ENCODE data around the gene CWC15.

Gene CWC15

GRCh38 chr11:94987378-94987777, 14.0 kb upstream of the CWC15 start:
- Histone ChIP-seq H3K4me3 (ENCODE audit: low read length) (no peak overlapping the region), H3K27ac (ENCODE audit: low read length) (no peak overlapping the region), H3K9ac (ENCODE audit: low read depth, low read length) (no peak overlapping the region), H3K36me3 (ENCODE audit: insufficient read depth, low read depth, low read length) (no peaks in the 10 kb centered on the region), H3K4me1 (ENCODE audit: insufficient read depth, low read length) (no peaks in the 10 kb centered on the region), H3K9me3 (ENCODE audit: insufficient read depth, low read depth, low read length) (no peaks in the 10 kb centered on the region), H3K27me3 (ENCODE audit: insufficient read depth, low read length) (peaks cover 8% of the 10 kb centered on the region; the same call in 1 of the 2 replicates)

- no peaks in the 10 kb centered on the region for H3K27me3 ChIP-seq (ENCODE audit: insufficient read depth, low read length)
- H3K9me3 ChIP-seq (ENCODE audit: insufficient read depth, low read depth, low read length): no peaks in the 10 kb centered on the region
- no peak overlapping the region for H3K27ac ChIP-seq (ENCODE audit: low read length)
- no peak overlapping the region for H3K4me3 ChIP-seq (ENCODE audit: low read length)
- no peak overlapping the region for H3K9ac ChIP-seq (ENCODE audit: low read depth, low read length)
- H3K36me3 ChIP-seq (ENCODE audit: insufficient read depth, low read depth, low read length): peaks cover 15% of the 10 kb centered on the region
- peaks cover 4% of the 10 kb centered on the region; the same call in 1 of the 2 replicates for H3K4me1 ChIP-seq (ENCODE audit: insufficient read depth, low read length)
Observed at GRCh38 chr11:94975599-94975998, 2.2 kb upstream of the CWC15 start.

DNA sequence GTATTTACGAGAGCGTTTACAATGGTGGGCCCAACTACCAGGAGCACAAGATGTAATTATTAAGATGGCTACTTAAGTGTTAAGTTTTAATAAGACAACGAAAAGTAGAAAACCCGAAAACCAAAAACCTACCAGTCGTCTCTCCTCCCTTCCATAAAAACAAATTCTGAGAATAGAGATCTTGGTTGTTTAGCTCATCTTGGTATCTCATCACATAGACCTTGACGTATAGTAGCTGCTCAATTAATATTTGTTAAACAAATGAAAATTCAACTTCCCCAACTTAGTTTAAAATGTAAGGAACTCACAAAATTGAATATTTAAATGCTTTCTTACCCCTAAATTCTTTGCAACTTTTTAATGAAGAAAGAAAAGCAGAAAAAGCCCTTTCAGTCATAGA, 822 bp upstream of the CWC15 start:
- Histone ChIP-seq H3K27ac (ENCODE audit: low read length) (peak overlapping the region; percentile 16), H3K36me3 (ENCODE audit: insufficient read depth, low read depth, low read length) (peaks cover 30% of the 10 kb centered on the region), H3K4me1 (ENCODE audit: insufficient read depth, low read length) (peaks cover 4% of the 10 kb centered on the region; the same call in 1 of the 2 replicates), H3K4me3 (ENCODE audit: low read length) (peak overlapping the region; percentile 89), H3K27me3 (ENCODE audit: insufficient read depth, low read length) (no peaks in the 10 kb centered on the region), H3K9ac (ENCODE audit: low read depth, low read length) (peak overlapping the region; percentile 91; the same call in 1 of the 2 replicates), H3K9me3 (ENCODE audit: insufficient read depth, low read depth, low read length) (no peaks in the 10 kb centered on the region)

GRCh38 chr11:94972700-94973098, 657 bp downstream of the CWC15 start:
- peak overlapping the region; percentile 91; the same call in 1 of the 2 replicates for H3K9ac ChIP-seq (ENCODE audit: low read depth, low read length)
- H3K4me1 ChIP-seq (ENCODE audit: insufficient read depth, low read length): peaks cover 4% of the 10 kb centered on the region; the same call in 1 of the 2 replicates
- peak overlapping the region; percentile 89 for H3K4me3 ChIP-seq (ENCODE audit: low read length)
- no peaks in the 10 kb centered on the region for H3K9me3 ChIP-seq (ENCODE audit: insufficient read depth, low read depth, low read length)
- H3K36me3 ChIP-seq (ENCODE audit: insufficient read depth, low read depth, low read length): peaks cover 44% of the 10 kb centered on the region
- H3K27ac ChIP-seq (ENCODE audit: low read length): no peak overlapping the region
- no peaks in the 10 kb centered on the region for H3K27me3 ChIP-seq (ENCODE audit: insufficient read depth, low read length)

- H3K4me3 ChIP-seq (ENCODE audit: low read length): no peak overlapping the region
- no peak overlapping the region for H3K9ac ChIP-seq (ENCODE audit: low read depth, low read length)
- H3K27ac ChIP-seq (ENCODE audit: low read length): no peak overlapping the region
- H3K9me3 ChIP-seq (ENCODE audit: insufficient read depth, low read depth, low read length): no peaks in the 10 kb centered on the region
- no peaks in the 10 kb centered on the region for H3K27me3 ChIP-seq (ENCODE audit: insufficient read depth, low read length)
- peaks cover 87% of the 10 kb centered on the region for H3K36me3 ChIP-seq (ENCODE audit: insufficient read depth, low read depth, low read length)
- peaks cover 4% of the 10 kb centered on the region; the same call in 1 of the 2 replicates for H3K4me1 ChIP-seq (ENCODE audit: insufficient read depth, low read length)
Observed at GRCh38 chr11:94968334-94968958, 4.9 kb downstream of the CWC15 start.

DNA sequence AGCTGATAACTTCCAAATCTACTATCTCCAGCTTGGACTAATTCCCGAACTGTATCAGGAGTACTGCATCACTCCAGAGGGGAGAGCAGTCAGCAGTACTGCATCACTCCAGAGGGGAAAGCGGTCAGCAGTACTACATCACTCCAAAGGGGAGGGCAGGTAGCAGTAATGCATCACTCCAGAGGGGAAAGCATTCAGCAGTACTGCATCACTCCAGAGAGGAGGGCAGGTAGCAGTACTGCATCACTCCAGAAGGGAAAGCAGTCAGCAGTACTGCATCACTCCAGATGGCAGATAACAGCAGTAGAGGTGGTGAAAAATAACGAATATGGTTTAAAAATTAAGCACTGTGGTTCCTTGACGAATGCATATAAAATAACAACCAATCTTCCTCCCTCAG, 8.4 kb downstream of the CWC15 start:
- Histone ChIP-seq H3K27ac (ENCODE audit: low read length) (no peak overlapping the region), H3K9me3 (ENCODE audit: insufficient read depth, low read depth, low read length) (no peaks in the 10 kb centered on the region), H3K27me3 (ENCODE audit: insufficient read depth, low read length) (no peaks in the 10 kb centered on the region), H3K36me3 (ENCODE audit: insufficient read depth, low read depth, low read length) (peaks cover 97% of the 10 kb centered on the region), H3K9ac (ENCODE audit: low read depth, low read length) (no peak overlapping the region), H3K4me3 (ENCODE audit: low read length) (no peak overlapping the region), H3K4me1 (ENCODE audit: insufficient read depth, low read length) (no peaks in the 10 kb centered on the region)

DNA sequence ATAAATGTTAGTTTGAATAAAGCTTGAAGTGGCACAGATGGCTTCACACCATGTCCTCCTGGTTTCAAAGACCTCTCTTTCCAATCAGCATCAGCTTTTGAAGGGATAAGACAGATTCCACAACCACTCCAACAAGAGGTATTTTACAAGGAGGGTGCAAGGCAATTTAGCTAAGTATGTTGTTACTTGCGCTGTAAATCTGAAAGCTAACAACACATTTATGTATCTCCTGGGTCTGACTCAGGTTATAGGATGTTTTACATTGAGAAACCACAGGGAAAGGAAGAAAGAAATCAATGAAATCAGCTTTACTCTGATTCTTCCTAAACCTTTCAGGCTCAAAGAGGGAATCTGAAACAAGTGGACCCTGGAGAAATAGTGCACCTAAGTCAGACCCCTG, 12.1 kb downstream of the CWC15 start:
- no peak overlapping the region for H3K4me3 ChIP-seq (ENCODE audit: low read length)
- H3K9me3 ChIP-seq (ENCODE audit: insufficient read depth, low read depth, low read length): no peaks in the 10 kb centered on the region
- H3K36me3 ChIP-seq (ENCODE audit: insufficient read depth, low read depth, low read length): peaks cover 62% of the 10 kb centered on the region
- no peaks in the 10 kb centered on the region for H3K27me3 ChIP-seq (ENCODE audit: insufficient read depth, low read length)
- no peaks in the 10 kb centered on the region for H3K4me1 ChIP-seq (ENCODE audit: insufficient read depth, low read length)
- no peak overlapping the region for H3K27ac ChIP-seq (ENCODE audit: low read length)
- no peak overlapping the region for H3K9ac ChIP-seq (ENCODE audit: low read depth, low read length)

DNA sequence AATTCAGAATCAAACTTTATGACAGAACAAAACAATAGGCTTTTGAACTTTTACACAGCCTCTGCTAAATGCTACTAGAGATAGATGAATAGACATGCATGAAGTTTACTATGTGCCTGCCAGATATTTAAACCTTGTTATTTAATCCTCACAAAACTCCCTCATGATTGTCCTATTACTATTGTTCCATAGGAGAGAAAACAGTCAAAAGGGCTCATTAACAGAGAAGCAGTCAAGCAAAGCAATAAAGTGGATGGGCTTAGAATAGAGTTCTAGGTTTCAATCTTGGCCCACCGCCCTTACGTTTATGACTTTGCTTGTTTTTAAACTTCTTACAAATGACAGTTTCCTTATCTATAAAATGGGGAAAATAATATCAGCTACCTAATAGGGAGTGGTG, 12.9 kb downstream of the CWC15 start:
- H3K36me3 ChIP-seq (ENCODE audit: insufficient read depth, low read depth, low read length): peaks cover 55% of the 10 kb centered on the region
- H3K4me3 ChIP-seq (ENCODE audit: low read length): no peak overlapping the region
- no peak overlapping the region for H3K9ac ChIP-seq (ENCODE audit: low read depth, low read length)
- no peaks in the 10 kb centered on the region for H3K27me3 ChIP-seq (ENCODE audit: insufficient read depth, low read length)
- H3K9me3 ChIP-seq (ENCODE audit: insufficient read depth, low read depth, low read length): no peaks in the 10 kb centered on the region
- no peaks in the 10 kb centered on the region for H3K4me1 ChIP-seq (ENCODE audit: insufficient read depth, low read length)
- H3K27ac ChIP-seq (ENCODE audit: low read length): no peak overlapping the region

GRCh38 chr11:94959179-94959578, 14.2 kb downstream of the CWC15 start:
- peaks cover 42% of the 10 kb centered on the region for H3K36me3 ChIP-seq (ENCODE audit: insufficient read depth, low read depth, low read length)

GRCh38 chr11:94958121-94958696, 15.1 kb downstream of the CWC15 start:
- no peaks in the 10 kb centered on the region for H3K27me3 ChIP-seq (ENCODE audit: insufficient read depth, low read length)
- no peak overlapping the region for H3K27ac ChIP-seq (ENCODE audit: low read length)
- H3K9ac ChIP-seq (ENCODE audit: low read depth, low read length): no peak overlapping the region

More at GRCh38 chr11:94959179-94959578, 14.2 kb downstream of the CWC15 start:
- H3K27me3 ChIP-seq (ENCODE audit: insufficient read depth, low read length): no peaks in the 10 kb centered on the region
- no peak overlapping the region for H3K4me3 ChIP-seq (ENCODE audit: low read length)
- no peak overlapping the region for H3K27ac ChIP-seq (ENCODE audit: low read length)
- no peak overlapping the region for H3K9ac ChIP-seq (ENCODE audit: low read depth, low read length)
- H3K4me1 ChIP-seq (ENCODE audit: insufficient read depth, low read length): no peaks in the 10 kb centered on the region
- no peaks in the 10 kb centered on the region for H3K9me3 ChIP-seq (ENCODE audit: insufficient read depth, low read depth, low read length)

DNA sequence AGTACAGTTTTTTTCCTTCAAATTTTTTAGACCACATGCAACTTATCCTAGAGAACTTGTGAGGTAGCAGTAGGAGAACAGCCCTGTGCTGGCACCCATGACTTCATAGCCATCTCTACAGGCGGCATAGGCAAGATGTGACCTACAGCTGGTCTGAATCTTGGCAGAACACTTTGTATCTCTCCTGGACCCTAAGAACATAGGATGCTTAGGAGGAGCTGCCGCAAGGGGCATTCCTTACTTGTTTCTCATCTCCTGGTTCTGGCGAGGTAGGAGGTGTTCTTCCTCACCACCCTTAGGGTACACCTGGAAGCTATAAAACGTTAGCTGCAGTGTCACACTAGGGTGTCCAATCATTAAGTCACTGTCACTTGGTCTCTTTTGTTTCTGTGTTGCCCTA, 16.4 kb downstream of the CWC15 start:
- Histone ChIP-seq H3K36me3 (ENCODE audit: insufficient read depth, low read depth, low read length) (peaks cover 19% of the 10 kb centered on the region), H3K4me1 (ENCODE audit: insufficient read depth, low read length) (no peaks in the 10 kb centered on the region), H3K4me3 (ENCODE audit: low read length) (no peak overlapping the region), H3K27me3 (ENCODE audit: insufficient read depth, low read length) (no peaks in the 10 kb centered on the region), H3K9ac (ENCODE audit: low read depth, low read length) (no peak overlapping the region), H3K27ac (ENCODE audit: low read length) (no peak overlapping the region), H3K9me3 (ENCODE audit: insufficient read depth, low read depth, low read length) (no peaks in the 10 kb centered on the region)

More at GRCh38 chr11:94958121-94958696, 15.1 kb downstream of the CWC15 start:
- Histone ChIP-seq H3K4me1 (ENCODE audit: insufficient read depth, low read length) (no peaks in the 10 kb centered on the region), H3K4me3 (ENCODE audit: low read length) (no peak overlapping the region), H3K9me3 (ENCODE audit: insufficient read depth, low read depth, low read length) (no peaks in the 10 kb centered on the region), H3K36me3 (ENCODE audit: insufficient read depth, low read depth, low read length) (peaks cover 32% of the 10 kb centered on the region)

DNA sequence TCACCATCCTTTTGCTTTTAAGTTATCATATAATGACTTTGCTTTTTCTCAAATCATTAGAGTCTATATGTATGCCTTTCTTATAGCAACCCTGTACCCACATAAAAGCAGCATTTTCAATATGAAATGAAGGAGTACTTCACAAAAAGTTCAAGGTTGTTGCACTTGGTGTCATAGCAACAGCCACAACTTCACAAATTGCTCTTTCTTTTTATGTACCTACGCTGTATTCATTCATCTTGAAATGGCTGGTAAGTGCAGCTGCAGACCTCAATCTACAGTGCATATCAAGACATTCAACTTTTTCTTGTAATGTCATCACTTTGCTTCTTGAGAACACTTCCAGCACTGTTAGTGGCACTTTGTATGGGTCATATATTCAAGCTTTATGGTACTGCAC, 18.6 kb downstream of the CWC15 start:
- Histone ChIP-seq H3K4me1 (ENCODE audit: insufficient read depth, low read length) (no peaks in the 10 kb centered on the region), H3K9ac (ENCODE audit: low read depth, low read length) (no peak overlapping the region), H3K27ac (ENCODE audit: low read length) (no peak overlapping the region), H3K4me3 (ENCODE audit: low read length) (no peak overlapping the region), H3K9me3 (ENCODE audit: insufficient read depth, low read depth, low read length) (no peaks in the 10 kb centered on the region), H3K36me3 (ENCODE audit: insufficient read depth, low read depth, low read length) (peaks cover under 1% of the 10 kb centered on the region; the same call in 1 of the 2 replicates), H3K27me3 (ENCODE audit: insufficient read depth, low read length) (no peaks in the 10 kb centered on the region)
